Heart right ventricle (tissue), 16 donors: ENCODE data around the gene MCTP1. TPM values are rescaled to one million over a fixed set of nuclear protein-coding genes. Genes with fewer than 3 reads are reported as not detected.

ENCODE experiments used
- ATAC-seq, 8 donors: fragments of 200-7000 bp; cut with Tn5 transposase; one replicate each; pipeline ENCODE4 v1.9.1; 2020; ENCODE audit warnings: mild to moderate bottlenecking in 8 of 8, moderate library complexity in 8 of 8, moderate number of reproducible peaks in 1 of 8
- DNase-seq, 2 donors: peaks; one replicate each; pipeline ENCODE4 v3.0.0-alpha.2; 2020
- H3K27ac ChIP-seq, 10 donors: fragments of 200-600 bp; sonication (generic) in 2 of 10; one replicate each; pipeline versions ENCODE4 v1.5.0 to v1.8.0; 2020 to 2022; ENCODE audit warnings: mild to moderate bottlenecking in 3 of 10
- H3K27me3 ChIP-seq, 7 donors: fragments of 200-600 bp; one replicate each; pipeline ENCODE4 v1.8.0; 2021 to 2022; ENCODE audit warnings: mild to moderate bottlenecking in 2 of 7
- H3K36me3 ChIP-seq, 9 donors: fragments of 200-600 bp; sonication (generic) in 1 of 9; one replicate each; pipeline versions ENCODE4 v1.5.0 to v1.8.0; 2020 to 2022; ENCODE audit warnings: mild to moderate bottlenecking in 2 of 9
- H3K4me1 ChIP-seq, 9 donors: fragments of 200-600 bp; sonication (generic) in 1 of 9; one replicate each; pipeline versions ENCODE4 v1.5.0 to v1.8.0; 2020 to 2022; ENCODE audit warnings: mild to moderate bottlenecking in 4 of 9
- H3K4me3 ChIP-seq, 10 donors: fragments of 200-600 bp; sonication (generic) in 2 of 10; one replicate each; pipeline versions ENCODE4 v1.5.0 to v1.8.0; 2020 to 2022; ENCODE audit warnings: mild to moderate bottlenecking in 7 of 10, moderate library complexity in 2 of 10
- H3K9me3 ChIP-seq, 11 donors: fragments of 200-600 bp in 10 of 11; sonication (generic) in 2 of 11; one replicate each; pipeline versions ENCODE4 v1.5.0 to v1.8.0; 2013 to 2022; ENCODE audit warnings: mild to moderate bottlenecking in 2 of 11, control low read depth in 1 of 11, moderate library complexity in 1 of 11
- CTCF ChIP-seq, 9 donors: fragments of 200-600 bp; sonication (generic) in 2 of 9; IDR thresholded peaks; one replicate each; pipeline versions ENCODE4 v1.5.0 to v1.8.0; 2021 to 2022; ENCODE audit warnings: antibody characterized with exemption in 9 of 9, mild to moderate bottlenecking in 5 of 9, moderate library complexity in 1 of 9
- WGBS, 2 donors: extraction: QIAGEN DNeasy Blood & Tissue Kit; methylation state at CpG; one replicate each; pipeline ENCODE4 v1.1.7; 2013; ENCODE audit warnings: inconsistent platforms in 1 of 2; 5-methylcytosine and 5-hydroxymethylcytosine counted together
- intact Hi-C, 10 donors: fragments of 100-400 bp; cut with DNase I; formaldehyde crosslinking; loops; one replicate each; pipeline versions ENCODE4 v1.11.1 to v1.14.2; 2022
- polyA plus RNA-seq, 2 donors: library from polyadenylated mRNA; stranded (reverse); fragments of 200-250 nt; gene quantifications; one replicate each; pipeline ENCODE4 v1.2.3, GENCODE V29; 2013
- total RNA-seq, 10 donors: library from RNA; stranded (reverse); fragmentation: NEBNext Ultra II Directional in 3 of 10; extraction: Animal tissue kit (Norgen Biotek cat#: 25700) in 3 of 10; gene quantifications; one replicate each; pipeline versions ENCODE4 v1.2.1 to v1.2.4, GENCODE V29; 2021 to 2023
- donor health status: Arrhythmogenic right ventricular cardiomyopathy.
- donor health status: ischemic (EF 13 %, LVEDD 7.1; RV severe dilation, severe dysfunction).
- donor health status: healthy with polysubstance abuse.
- donor health status: DM: no; HTN: yes; CAD: no.
- donor health status: DM: no; HTN: no; CAD: no.
- donor health status: ischemic (EF 25% LVEDD 6.9; RV normal size, moderate dysfunction).
- donor health status: ischemic (EF 25% LVEDD 5.7; RV mildly dilated, moderate dysfunction).
- donor health status: healthy.
- donor health status: DM: yes; HTN: yes; CAD: no.
- donor health status: Ischemic cardiomyopathy.
- donor health status: ischemic (EF 35%, LVEDD 5.7; RV mildly dilated, moderate dysfunction).
- donor health status: nonischemic (EF 11% LVEDD 7.7; RV severe dilation, severe dysfunction).
- donor health status: DM: yes; HTN: yes; CAD: no.
- donor health status: PGD.
- donor health status: ischemic (EF 29% LVEDD 5.4; RV normal size, mild dysfunction).
- donor health status: nonischemic (EF 23%, LVEDD 6.1; RV moderate dilation, normal function).

MCTP1 gene
- total and polyA plus RNA-seq, 12 donors, result 1.3 to 19.7 (median 5.3) TPM

DNA sequence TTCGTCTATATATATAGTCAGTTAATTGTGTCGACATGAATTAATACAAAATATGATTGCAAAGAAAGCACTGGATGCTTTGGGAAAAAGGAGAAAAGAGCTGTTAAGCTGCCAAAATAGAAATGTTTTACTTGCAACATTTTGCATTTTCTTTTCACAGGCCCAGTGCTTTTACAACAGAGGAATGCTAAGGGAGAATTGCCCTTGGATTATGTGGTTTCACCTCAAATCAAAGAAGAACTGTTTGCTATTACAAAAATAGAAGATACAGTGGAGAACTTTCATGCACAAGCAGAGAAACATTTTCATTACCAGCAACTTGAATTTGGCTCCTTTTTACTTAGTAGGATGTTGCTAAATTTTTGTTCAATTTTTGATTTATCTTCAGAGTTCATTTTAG, 590.2 kb downstream of the MCTP1 start:
- DNase-seq (no peak), ATAC-seq (no peak)
- no peaks in the 10 kb centered on the region for H3K9me3 ChIP-seq
- 96% methylated on average over 2 of the region's 2 CpGs for WGBS, 2 donors
- TF ChIP-seq CTCF (IDR thresholded peaks at IDR 0.05), result no peak
- peaks cover 0 to 30% (median 0%) of the 10 kb centered on the region in 9 donors for H3K36me3 ChIP-seq
- H3K4me3 ChIP-seq, result no peak overlapping the region
- intact Hi-C loops, result loop anchor here in 2 of 10 donors (5.0 to 10.0 kb wide), 3 partner anchors 167 to 1110 kb away; partner anchors contain the start of genes NR2F1 (in 1 of the 2) and NR2F1-AS1 (in 1 of the 2)
- no peak overlapping the region for H3K27ac ChIP-seq
- peaks cover 0 to 20% (median 5%) of the 10 kb centered on the region in 9 donors for H3K4me1 ChIP-seq
- no peaks in the 10 kb centered on the region for H3K27me3 ChIP-seq

GRCh38 chr5:94693845-94694370, 591.0 kb downstream of the MCTP1 start:
- Histone ChIP-seq H3K27ac (no peak overlapping the region), H3K4me1 (peaks cover 0 to 20% (median 5%) of the 10 kb centered on the region in 9 donors), H3K4me3 (no peak overlapping the region), H3K27me3 (no peaks in the 10 kb centered on the region), H3K36me3 (peaks cover 0 to 35% (median 0%) of the 10 kb centered on the region in 9 donors), H3K9me3 (no peaks in the 10 kb centered on the region)
- no peak for TF ChIP-seq CTCF (IDR thresholded peaks at IDR 0.05)
- 66 to 77% methylated on average over 1 of the region's 1 CpG for WGBS, 2 donors
- no peak for DNase-seq
- intact Hi-C loops, result loop anchor here in 2 of 10 donors (5.0 to 10.0 kb wide), 3 partner anchors 167 to 1109 kb away; partner anchors contain the start of genes NR2F1 (in 1 of the 2) and NR2F1-AS1 (in 1 of the 2)
- ATAC-seq, result no peak

GRCh38 chr5:94693043-94693822, 591.7 kb downstream of the MCTP1 start:
- no peaks in the 10 kb centered on the region for H3K27me3 ChIP-seq
- peaks cover 0 to 20% (median 5%) of the 10 kb centered on the region in 9 donors for H3K4me1 ChIP-seq
- H3K4me3 ChIP-seq, result no peak overlapping the region
- ATAC-seq, result peak in 5 of 8 donors; percentile 49 to 79 (median 62)
- intact Hi-C loops, result loop anchor here in 2 of 10 donors (5.0 to 10.0 kb wide), 3 partner anchors 166 to 1108 kb away; partner anchors contain the start of genes NR2F1 (in 1 of the 2) and NR2F1-AS1 (in 1 of the 2)
- no peaks in the 10 kb centered on the region for H3K9me3 ChIP-seq
- 38 to 40% methylated on average over 5 of the region's 5 CpGs for WGBS, 2 donors
- H3K27ac ChIP-seq, result peak overlapping the region in 1 of 10 donors; percentile 35
- peak in 8 of 9 donors; percentile 7 to 58 (median 44) for TF ChIP-seq CTCF (IDR thresholded peaks at IDR 0.05)
- H3K36me3 ChIP-seq, result peaks cover 0 to 42% (median 0%) of the 10 kb centered on the region in 9 donors
- DNase-seq, result no peak

DNA sequence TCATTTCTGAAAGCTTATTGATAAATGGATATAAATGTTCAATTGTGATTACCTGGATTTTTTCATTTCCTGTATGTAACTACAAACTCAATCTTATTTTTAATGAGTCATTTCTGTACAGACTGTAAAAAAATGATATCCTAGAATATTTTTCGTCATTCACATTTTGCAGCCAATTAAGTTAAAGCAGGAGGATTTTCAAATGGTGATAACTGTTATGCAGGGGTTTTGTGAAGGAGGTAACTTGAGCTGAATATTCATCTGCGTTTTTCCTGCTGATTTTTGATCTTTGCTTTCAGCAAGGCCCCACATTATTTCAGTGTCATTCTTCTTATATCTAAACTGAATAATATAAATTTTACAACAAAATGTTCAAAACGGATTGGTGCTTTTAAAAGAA, 592.3 kb downstream of the MCTP1 start:
- Histone ChIP-seq H3K4me3 (no peak overlapping the region), H3K27me3 (no peaks in the 10 kb centered on the region), H3K36me3 (peaks cover 0 to 49% (median 0%) of the 10 kb centered on the region in 9 donors), H3K4me1 (peaks cover 0 to 20% (median 5%) of the 10 kb centered on the region in 9 donors), H3K9me3 (no peaks in the 10 kb centered on the region), H3K27ac (no peak overlapping the region)
- no peak for TF ChIP-seq CTCF (IDR thresholded peaks at IDR 0.05)
- intact Hi-C loops, result loop anchor here in 2 of 10 donors (5.0 to 10.0 kb wide), 3 partner anchors 165 to 1108 kb away; partner anchors contain the start of genes NR2F1 (in 1 of the 2) and NR2F1-AS1 (in 1 of the 2)
- 81 to 87% methylated on average over 3 of the region's 3 CpGs for WGBS, 2 donors
- ATAC-seq (no peak), DNase-seq (no peak)
